ENCODE results near the gene LRP1B.

LRP1B gene

DNA sequence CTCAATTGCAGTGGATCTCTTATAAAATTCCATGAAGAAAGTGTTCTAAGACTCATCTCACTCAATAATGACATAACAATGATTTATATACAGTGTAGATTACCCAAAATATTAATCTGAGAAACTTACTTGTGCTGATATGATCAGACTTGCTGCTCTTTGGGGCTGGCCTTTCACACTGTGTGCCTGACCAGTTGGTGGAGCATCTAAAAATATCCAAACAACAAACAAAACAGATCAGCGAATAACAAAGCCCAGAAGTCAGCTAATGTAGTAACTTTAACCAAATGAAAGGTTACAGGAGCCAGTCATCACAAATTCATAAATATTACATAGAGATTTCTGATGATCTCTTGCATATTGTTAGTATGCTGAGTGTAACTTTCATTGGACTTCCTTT is 1883.9 kb downstream of the LRP1B start:
- DNase-seq (ENCODE audit: low read depth), result no peak

DNA sequence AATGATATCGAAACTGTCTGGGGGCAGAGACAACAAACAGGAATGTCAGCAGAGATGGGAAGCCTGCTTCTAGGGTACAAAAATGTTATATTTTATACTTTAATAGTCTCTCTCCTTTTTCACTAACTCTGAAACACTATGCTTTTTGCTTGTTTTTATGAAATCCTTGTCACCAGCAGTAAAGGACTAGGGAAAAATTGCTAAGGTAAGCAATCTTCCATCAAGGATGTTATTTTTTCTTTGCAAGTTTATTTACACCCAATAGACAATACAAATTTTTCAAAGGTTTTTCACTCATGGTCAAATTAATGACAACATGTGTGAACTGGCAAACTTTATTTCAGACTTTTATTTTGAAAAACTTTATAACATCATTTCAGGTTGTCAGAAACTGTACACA is 1884.8 kb downstream of the LRP1B start:
- DNase-seq (ENCODE audit: low read depth), result no peak

DNA sequence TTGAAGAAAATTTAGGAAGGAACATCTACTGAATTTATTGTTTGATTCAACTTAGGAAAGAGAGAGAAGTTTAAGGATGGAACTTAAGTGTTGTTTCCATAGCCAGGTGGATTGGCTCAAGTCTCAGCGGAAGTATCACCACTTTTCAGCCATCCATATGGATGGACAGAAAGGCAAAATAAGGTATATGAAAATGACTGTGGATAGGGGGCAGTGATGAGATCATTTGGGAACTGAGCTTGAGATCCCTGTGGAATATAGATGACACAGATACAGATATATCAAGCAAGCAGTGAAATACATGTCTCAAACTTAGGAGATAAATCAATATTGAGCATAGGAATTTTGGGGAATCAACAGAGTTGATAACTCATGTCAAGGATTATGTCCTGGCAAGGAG is 1887.9 kb downstream of the LRP1B start:
- no peak for DNase-seq (ENCODE audit: low read depth)

- DNase-seq (ENCODE audit: low read depth), result no peak
These were observed 1896.7 kb downstream of the LRP1B start for GRCh38 chr2:140234116-140234515.

DNA sequence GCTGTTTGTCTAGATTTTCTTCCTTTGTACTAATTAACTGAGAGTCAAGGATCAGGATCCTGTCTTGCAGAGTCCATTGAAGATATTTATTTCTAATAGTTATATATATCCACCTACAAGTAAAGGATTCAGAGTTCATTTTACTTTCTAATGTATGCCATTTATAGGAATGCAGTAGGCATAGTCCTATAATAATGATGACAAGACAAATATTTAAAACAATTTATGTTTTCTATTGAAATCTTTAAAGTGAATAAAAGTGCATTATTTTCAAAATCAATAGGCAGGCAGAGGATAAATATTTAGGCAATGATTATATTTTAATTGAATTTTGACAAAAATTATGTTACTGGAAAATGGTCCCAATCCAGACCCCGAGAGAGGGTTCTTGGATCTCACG is 1919.9 kb downstream of the LRP1B start:
- no peak for DNase-seq (ENCODE audit: low read depth)

DNA sequence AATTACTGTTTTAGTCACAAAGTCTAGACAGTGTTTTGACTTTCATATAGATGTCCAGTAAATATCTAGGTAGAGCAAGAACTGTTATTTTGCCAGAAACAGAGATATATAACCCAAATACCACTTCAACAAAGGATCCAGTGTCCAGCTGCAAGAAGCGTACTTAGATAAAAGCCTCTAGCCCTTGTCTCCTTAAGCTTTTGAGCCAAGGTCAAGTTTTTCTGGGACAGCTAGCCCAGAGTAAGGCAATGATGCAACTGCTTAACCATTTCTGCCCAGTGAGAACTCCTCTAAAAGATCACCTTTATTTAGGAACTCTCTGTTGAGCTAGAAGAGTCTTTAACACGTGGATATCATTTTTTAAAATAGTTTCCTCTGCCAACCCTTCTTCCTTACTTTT is 1925.7 kb downstream of the LRP1B start:
- DNase-seq (ENCODE audit: low read depth), result no peak

DNA sequence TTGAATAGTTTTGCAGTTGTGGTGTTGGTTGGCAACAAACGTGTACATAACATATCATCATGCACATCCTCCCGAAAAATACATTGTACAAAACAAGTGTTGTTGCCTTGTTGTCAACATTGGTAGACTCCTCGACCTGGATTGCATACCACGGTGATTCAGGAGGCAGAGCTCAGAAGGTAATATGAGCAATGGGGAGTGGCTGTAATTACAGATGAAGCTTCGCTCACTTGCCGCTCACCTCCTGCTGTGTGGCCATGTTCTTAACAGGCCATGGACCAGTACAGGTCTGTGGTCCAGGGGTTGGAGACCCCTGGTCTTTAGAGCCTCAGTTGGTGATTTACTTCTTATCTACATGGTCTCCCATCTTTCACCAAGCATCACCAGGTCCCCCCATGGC is 1927.5 kb downstream of the LRP1B start:
- no peak for DNase-seq (ENCODE audit: low read depth)

DNA sequence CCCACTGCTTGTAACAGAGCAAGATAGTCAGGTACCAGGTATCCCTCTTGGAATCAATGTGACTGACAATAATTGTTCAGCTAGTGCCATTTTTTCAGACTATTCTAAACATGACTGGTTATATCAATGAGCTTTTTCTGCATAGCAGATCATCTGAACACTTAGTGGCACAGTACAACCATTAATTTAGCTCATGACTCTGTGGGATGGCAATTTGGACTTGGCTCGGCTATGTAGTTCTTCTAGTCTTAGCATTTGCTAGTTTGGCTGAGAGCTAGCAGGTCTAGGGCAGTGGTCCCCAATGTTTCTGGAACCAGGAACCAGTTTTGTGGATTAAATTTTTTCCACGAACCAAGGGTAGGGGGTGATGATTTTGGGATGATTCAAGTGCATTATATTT is 1929.2 kb downstream of the LRP1B start:
- DNase-seq (ENCODE audit: low read depth), result no peak

GRCh38 chr2:140200764-140201163 is 1930.1 kb downstream of the LRP1B start:
- DNase-seq (ENCODE audit: low read depth), result no peak

GRCh38 chr2:140200307-140200706 is 1930.5 kb downstream of the LRP1B start:
- no peak for DNase-seq (ENCODE audit: low read depth)

DNA sequence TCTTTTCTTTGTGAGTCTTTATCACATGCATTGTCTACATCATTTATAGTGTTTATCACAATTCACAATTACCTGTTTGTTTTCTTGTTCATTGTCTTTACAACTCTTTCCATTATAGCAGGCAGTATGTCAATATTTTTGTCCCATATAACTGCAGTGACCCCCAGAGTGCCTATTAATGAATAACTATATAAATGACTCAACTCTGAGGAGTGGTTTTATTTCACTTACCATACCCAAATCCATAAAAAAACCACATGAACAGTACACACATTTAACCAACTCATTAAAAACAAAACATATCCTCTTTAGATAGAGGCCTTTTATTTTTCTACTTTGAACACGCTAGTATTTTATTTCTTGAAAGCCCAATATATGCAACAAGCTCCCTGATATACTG is 1931.5 kb downstream of the LRP1B start:
- DNase-seq (ENCODE audit: low read depth), result no peak

GRCh38 chr2:140187086-140187485 is 1943.7 kb downstream of the LRP1B start:
- DNase-seq (ENCODE audit: low read depth), result no peak

DNA sequence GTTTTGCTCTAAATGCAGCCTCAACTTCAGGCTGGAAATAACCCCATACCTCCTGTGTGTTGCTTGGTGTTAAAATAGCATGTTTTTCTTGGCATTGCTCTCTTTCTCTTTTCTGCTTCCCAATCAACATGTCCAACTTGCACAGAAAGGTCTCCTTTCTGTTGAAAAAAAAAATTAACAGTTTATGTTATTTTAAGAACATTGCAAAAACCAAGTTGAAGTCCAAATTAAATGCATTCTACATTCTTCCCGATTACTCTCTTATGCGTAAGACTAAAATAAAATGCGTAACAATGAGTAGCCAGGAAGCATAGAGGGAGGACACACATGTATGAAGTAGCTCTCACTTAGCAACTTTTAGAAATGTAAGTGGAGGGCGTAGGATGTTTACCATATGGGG is 1944.5 kb downstream of the LRP1B start:
- no peak for DNase-seq (ENCODE audit: low read depth)

GRCh38 chr2:140185076-140185475 is 1945.7 kb downstream of the LRP1B start:
- DNase-seq (ENCODE audit: low read depth), result no peak

DNA sequence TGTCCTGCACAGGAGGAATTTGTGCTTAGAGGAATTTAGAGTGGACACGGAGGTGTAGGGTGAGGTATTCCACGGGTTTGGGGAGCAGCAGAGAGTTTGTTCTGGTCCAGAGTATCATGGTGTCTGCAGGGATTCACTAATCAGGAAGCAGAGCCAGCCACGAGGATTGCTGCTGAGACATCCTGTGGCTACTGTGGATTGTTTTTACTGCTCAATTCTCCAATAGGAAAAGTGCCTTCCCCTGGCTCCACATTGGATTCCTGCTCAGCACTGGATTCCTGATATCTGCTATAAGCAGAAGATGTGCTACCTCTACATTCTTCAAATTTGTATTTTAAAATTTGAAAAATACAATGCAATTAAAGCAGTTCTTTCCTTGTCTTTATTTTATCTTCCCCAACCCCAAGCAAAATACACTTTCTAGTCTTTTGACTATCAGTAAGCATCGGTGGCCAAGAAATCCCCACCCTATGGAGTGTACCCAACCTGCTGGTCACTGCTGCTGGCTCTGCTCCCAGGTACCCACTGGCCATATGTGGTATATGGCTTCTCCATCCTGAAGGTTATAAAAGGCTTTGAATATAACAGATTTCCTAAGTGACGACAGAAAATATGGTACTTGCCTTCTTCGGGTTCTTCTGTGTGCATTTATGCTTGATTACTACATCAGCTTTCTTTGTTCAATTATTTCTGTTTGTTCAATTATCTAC is 1947.6 kb downstream of the LRP1B start:
- no peak for DNase-seq (ENCODE audit: low read depth)
